SK-N-SH treated with all-trans-retinoic acid at 6 μM for 48 hours (cell line): ENCODE data around the gene SMIM8.

Experiments used
- ATAC-seq: fragments of 200-7000 bp; cut with Tn5 transposase; 3 replicates; pipeline ENCODE4 v1.9.1; 2020; ENCODE audit warnings: mild to moderate bottlenecking, moderate library complexity
- ARNTL ChIP-seq: fragments of 450-650 bp; formaldehyde crosslinking; IDR thresholded peaks from 2 replicates; pipeline ENCODE4 v1.5.0; 2020; ENCODE audit warnings: low read depth, mild to moderate bottlenecking, moderate library complexity, borderline replicate concordance
- BACH2 ChIP-seq: fragments of 250-450 bp; sonication (Bioruptor Pico); IDR thresholded peaks from 2 replicates; pipeline ENCODE4 v1.9.0; 2021; ENCODE audit warnings: mild to moderate bottlenecking, borderline replicate concordance
- CSDC2 ChIP-seq: fragments of 250-450 bp; sonication (Bioruptor Pico); IDR thresholded peaks from 2 replicates; pipeline ENCODE4 v1.5.0; 2020; ENCODE audit warnings: mild to moderate bottlenecking, moderate library complexity
- ESRRG ChIP-seq: fragments of 250-450 bp; sonication (Bioruptor Pico); IDR thresholded peaks from 2 replicates; pipeline ENCODE4 v1.6.1; 2021; ENCODE audit warnings: mild to moderate bottlenecking
- GLIS3 ChIP-seq: fragments of 250-450 bp; sonication (Bioruptor Pico); IDR thresholded peaks from 2 replicates; pipeline ENCODE4 v1.5.0; 2020; ENCODE audit warnings: mild to moderate bottlenecking, moderate library complexity
- ISL1 ChIP-seq: fragments of 250-450 bp; sonication (Bioruptor Pico); IDR thresholded peaks from 2 replicates; pipeline ENCODE4 v2.1.2; 2022; ENCODE audit warnings: mild to moderate bottlenecking, moderate library complexity
- OSR1 ChIP-seq: fragments of 250-450 bp; sonication (Bioruptor Pico); IDR thresholded peaks from 2 replicates; pipeline ENCODE4 v1.8.0; 2022; ENCODE audit warnings: moderate library complexity, mild to moderate bottlenecking, inconsistent platforms
- PPARA ChIP-seq: fragments of 250-450 bp; sonication (Bioruptor Pico); IDR thresholded peaks from 2 replicates; pipeline ENCODE4 v1.5.0; 2020; ENCODE audit warnings: mild to moderate bottlenecking, borderline replicate concordance
- RARB ChIP-seq: fragments of 250-450 bp; sonication (Bioruptor Pico); IDR thresholded peaks from 2 replicates; pipeline ENCODE4 v1.8.0; 2021; ENCODE audit warnings: mild to moderate bottlenecking, moderate library complexity
- SNAI2 ChIP-seq: fragments of 250-450 bp; sonication (Bioruptor Pico); IDR thresholded peaks from 2 replicates; pipeline ENCODE4 v1.5.0; 2020; ENCODE audit warnings: mild to moderate bottlenecking, moderate library complexity
- TCF4 ChIP-seq: fragments of 250-450 bp; sonication (Bioruptor Pico); IDR thresholded peaks from 2 replicates; pipeline ENCODE4 v1.8.0; 2021; ENCODE audit warnings: mild to moderate bottlenecking, moderate library complexity, borderline replicate concordance
- TOX ChIP-seq: fragments of 250-450 bp; sonication (Bioruptor Pico); IDR thresholded peaks from 2 replicates; pipeline ENCODE4 v1.8.0; 2021; ENCODE audit warnings: mild to moderate bottlenecking, moderate library complexity, borderline replicate concordance
- ZC3H10 ChIP-seq: fragments of 250-450 bp; sonication (Bioruptor Pico); IDR thresholded peaks from 2 replicates; pipeline ENCODE4 v1.5.1; 2021; ENCODE audit warnings: mild to moderate bottlenecking, moderate library complexity
- ZFP3 ChIP-seq: fragments of 250-450 bp; sonication (Bioruptor Pico); IDR thresholded peaks from 2 replicates; pipeline ENCODE4 v1.5.0; 2020; ENCODE audit warnings: mild to moderate bottlenecking, moderate library complexity
- ZFP30 ChIP-seq: fragments of 450-650 bp; formaldehyde crosslinking; IDR thresholded peaks from 2 replicates; pipeline ENCODE4 v1.5.0; 2022; ENCODE audit warnings: mild to moderate bottlenecking, moderate library complexity
- ZNF565 ChIP-seq: fragments of 450-650 bp; formaldehyde crosslinking; conservative IDR thresholded peaks from 2 replicates; pipeline ENCODE4 v1.5.0; 2020; ENCODE audit warnings: low read depth, mild to moderate bottlenecking, moderate library complexity
- ZNF70 ChIP-seq: fragments of 450-650 bp; formaldehyde crosslinking; IDR thresholded peaks from 2 replicates; pipeline ENCODE4 v1.5.0; 2020; ENCODE audit warnings: mild to moderate bottlenecking, moderate library complexity
- TF ChIP-seq, protein P1 (sequence below): fragments of 250-450 bp; sonication (Bioruptor Pico); IDR thresholded peaks from 2 replicates; pipeline ENCODE4 v1.8.0; 2021; ENCODE audit warnings: low read depth, mild to moderate bottlenecking, moderate library complexity, borderline replicate concordance
- TF ChIP-seq, protein P2 (sequence below): fragments of 250-450 bp; sonication (Bioruptor Pico); IDR thresholded peaks from 2 replicates; pipeline ENCODE4 v1.8.0; 2020; ENCODE audit warnings: mild to moderate bottlenecking, moderate library complexity, borderline replicate concordance
- TF ChIP-seq, protein P3 (sequence below): fragments of 250-450 bp; sonication (Bioruptor Pico); IDR thresholded peaks from 2 replicates; pipeline ENCODE4 v1.5.1; 2020; ENCODE audit warnings: low read depth, mild to moderate bottlenecking, moderate library complexity
- TF ChIP-seq, protein P4 (sequence below): fragments of 250-450 bp; sonication (Bioruptor Pico); IDR thresholded peaks from 2 replicates; pipeline ENCODE4 v1.5.0; 2020; ENCODE audit warnings: mild to moderate bottlenecking, moderate library complexity
- TF ChIP-seq, protein P5 (sequence below): fragments of 250-450 bp; sonication (Bioruptor Pico); IDR thresholded peaks from 2 replicates; pipeline ENCODE4 v1.5.1; 2021; ENCODE audit warnings: mild to moderate bottlenecking, moderate library complexity

The SMIM8 gene

DNA sequence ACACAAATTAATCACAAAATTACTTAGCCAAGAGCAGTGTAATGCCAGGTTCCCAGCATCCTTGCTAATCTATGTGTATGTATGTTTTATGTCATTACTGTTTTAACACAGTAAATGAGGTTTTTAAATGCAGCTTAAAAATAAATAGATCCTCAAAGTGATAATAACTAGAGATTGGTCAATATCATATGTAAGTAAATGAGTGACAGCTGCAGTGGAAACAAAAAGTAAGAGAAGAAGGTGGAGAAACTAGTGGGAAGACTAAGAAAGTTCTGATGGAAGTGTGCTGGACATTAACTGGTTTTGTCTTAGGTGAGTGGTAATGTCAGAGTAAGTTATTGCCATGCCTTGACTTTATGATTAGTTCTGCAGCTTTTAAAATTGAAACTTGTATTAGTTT, 8.6 kb downstream of the SMIM8 start:
- ATAC-seq = no peak
- TF ChIP-seq GLIS3 (CRISPR knock-in tag) = no peak
- TF ChIP-seq, protein P1, sequence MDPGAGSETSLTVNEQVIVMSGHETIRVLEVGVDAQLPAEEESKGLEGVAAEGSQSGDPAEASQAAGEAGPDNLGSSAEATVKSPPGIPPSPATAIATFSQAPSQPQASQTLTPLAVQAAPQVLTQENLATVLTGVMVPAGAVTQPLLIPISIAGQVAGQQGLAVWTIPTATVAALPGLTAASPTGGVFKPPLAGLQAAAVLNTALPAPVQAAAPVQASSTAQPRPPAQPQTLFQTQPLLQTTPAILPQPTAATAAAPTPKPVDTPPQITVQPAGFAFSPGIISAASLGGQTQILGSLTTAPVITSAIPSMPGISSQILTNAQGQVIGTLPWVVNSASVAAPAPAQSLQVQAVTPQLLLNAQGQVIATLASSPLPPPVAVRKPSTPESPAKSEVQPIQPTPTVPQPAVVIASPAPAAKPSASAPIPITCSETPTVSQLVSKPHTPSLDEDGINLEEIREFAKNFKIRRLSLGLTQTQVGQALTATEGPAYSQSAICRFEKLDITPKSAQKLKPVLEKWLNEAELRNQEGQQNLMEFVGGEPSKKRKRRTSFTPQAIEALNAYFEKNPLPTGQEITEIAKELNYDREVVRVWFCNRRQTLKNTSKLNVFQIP (CRISPR knock-in tag) = no peak
- TF ChIP-seq, all 23 proteins: peak for 0

DNA sequence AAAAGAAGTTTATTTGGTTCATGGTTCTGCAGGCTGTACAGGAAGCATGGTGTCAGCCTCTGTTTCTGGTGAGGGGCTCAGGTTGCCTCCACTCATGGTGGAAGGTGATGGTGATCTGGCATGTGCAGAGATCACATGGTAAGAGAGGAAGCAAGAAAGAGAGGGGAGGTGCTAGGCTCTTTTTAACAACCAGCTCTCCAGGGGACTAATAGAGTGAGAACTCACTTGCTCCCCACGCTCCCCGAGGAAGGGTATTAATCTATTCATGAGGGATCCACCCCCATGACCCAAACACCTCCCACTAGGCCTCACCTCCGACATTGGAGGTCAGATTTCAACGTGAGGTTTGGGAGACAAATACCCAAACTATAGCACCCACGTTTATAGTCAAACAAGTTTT, 10.6 kb downstream of the SMIM8 start:
- ATAC-seq = no peak
- TF ChIP-seq, protein P2, sequence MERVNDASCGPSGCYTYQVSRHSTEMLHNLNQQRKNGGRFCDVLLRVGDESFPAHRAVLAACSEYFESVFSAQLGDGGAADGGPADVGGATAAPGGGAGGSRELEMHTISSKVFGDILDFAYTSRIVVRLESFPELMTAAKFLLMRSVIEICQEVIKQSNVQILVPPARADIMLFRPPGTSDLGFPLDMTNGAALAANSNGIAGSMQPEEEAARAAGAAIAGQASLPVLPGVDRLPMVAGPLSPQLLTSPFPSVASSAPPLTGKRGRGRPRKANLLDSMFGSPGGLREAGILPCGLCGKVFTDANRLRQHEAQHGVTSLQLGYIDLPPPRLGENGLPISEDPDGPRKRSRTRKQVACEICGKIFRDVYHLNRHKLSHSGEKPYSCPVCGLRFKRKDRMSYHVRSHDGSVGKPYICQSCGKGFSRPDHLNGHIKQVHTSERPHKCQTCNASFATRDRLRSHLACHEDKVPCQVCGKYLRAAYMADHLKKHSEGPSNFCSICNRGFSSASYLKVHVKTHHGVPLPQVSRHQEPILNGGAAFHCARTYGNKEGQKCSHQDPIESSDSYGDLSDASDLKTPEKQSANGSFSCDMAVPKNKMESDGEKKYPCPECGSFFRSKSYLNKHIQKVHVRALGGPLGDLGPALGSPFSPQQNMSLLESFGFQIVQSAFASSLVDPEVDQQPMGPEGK (CRISPR knock-in tag) = no peak
- no peak for TF ChIP-seq OSR1 (CRISPR knock-in tag)
- no peak for TF ChIP-seq GLIS3 (CRISPR knock-in tag)
- no peak for TF ChIP-seq PPARA (CRISPR knock-in tag)
- TF ChIP-seq ISL1 (CRISPR knock-in tag) = no peak
- TF ChIP-seq, protein P1 (CRISPR knock-in tag) = no peak
- TF ChIP-seq, protein P3, sequence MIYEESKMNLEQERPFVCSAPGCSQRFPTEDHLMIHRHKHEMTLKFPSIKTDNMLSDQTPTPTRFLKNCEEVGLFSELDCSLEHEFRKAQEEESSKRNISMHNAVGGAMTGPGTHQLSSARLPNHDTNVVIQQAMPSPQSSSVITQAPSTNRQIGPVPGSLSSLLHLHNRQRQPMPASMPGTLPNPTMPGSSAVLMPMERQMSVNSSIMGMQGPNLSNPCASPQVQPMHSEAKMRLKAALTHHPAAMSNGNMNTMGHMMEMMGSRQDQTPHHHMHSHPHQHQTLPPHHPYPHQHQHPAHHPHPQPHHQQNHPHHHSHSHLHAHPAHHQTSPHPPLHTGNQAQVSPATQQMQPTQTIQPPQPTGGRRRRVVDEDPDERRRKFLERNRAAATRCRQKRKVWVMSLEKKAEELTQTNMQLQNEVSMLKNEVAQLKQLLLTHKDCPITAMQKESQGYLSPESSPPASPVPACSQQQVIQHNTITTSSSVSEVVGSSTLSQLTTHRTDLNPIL (CRISPR knock-in tag) = no peak
- TF ChIP-seq ZC3H10 (CRISPR knock-in tag) = no peak
- no peak for TF ChIP-seq SNAI2 (CRISPR knock-in tag)
- no peak for TF ChIP-seq ZNF70
- TF ChIP-seq RARB = no peak
- no peak for TF ChIP-seq TCF4 (CRISPR knock-in tag)
- no peak for TF ChIP-seq ESRRG
- TF ChIP-seq, all 23 proteins: peak for 0

DNA sequence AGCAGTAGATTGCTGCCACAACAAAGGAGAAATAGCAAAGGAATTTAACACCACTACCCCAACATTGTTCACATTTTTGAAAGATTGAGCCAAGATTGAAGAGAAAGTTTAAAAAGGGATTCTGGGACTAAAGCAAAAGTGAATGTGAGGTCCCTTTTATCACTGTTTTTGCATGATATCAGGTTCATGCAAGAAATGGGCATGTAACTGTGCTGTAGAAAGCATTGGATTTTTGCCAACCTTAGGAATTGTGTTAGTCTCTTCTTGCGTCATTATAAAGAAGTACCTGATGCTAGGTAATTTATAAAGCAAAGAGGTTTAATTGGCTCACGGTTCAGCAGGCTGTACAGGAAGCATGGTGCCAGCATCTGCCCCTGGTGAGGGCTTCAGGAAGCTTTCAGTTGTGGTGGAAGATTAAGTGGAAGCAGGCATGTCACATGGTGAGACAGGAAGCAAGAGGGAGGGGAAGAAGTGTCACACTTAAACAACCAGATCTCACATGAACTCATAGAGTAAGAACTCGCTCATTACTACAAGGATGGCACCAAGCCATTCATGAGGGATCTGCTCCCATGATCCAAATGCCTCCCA, 11.3 kb downstream of the SMIM8 start:
- no peak for ATAC-seq
- TF ChIP-seq PPARA (CRISPR knock-in tag) (no peak), TCF4 (CRISPR knock-in tag) (no peak)
- TF ChIP-seq, all 23 proteins: peak for 0

DNA sequence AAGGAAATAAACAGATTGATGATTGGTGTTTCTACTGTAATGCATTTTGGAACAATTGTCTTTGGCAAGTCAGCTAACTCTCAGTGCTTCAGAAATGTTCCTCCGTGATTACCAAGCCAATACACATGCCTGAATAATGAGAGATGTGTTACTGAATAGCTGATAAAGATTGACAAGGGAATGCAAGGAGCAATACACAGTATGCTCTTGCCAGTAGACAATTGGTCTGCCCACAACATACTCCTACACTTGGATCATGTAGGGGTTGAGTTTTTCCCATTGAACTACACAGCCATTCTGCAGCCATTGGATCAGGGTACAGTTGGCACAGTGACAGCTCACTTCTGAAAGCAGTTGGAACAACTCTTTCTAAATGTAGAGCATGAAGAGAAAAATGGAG, 12.3 kb downstream of the SMIM8 start:
- TF ChIP-seq ZFP3 (CRISPR knock-in tag) (no peak), TOX (CRISPR knock-in tag) (no peak), ZNF565 (CRISPR knock-in tag) (no peak), SNAI2 (CRISPR knock-in tag) (no peak), BACH2 (no peak), OSR1 (CRISPR knock-in tag) (no peak), RARB (no peak), ZNF70 (no peak), ARNTL (CRISPR knock-in tag) (no peak), ZFP30 (CRISPR knock-in tag) (no peak), TCF4 (CRISPR knock-in tag) (no peak), CSDC2 (CRISPR knock-in tag) (no peak), ESRRG (no peak), GLIS3 (CRISPR knock-in tag) (no peak)
- TF ChIP-seq, protein P4, sequence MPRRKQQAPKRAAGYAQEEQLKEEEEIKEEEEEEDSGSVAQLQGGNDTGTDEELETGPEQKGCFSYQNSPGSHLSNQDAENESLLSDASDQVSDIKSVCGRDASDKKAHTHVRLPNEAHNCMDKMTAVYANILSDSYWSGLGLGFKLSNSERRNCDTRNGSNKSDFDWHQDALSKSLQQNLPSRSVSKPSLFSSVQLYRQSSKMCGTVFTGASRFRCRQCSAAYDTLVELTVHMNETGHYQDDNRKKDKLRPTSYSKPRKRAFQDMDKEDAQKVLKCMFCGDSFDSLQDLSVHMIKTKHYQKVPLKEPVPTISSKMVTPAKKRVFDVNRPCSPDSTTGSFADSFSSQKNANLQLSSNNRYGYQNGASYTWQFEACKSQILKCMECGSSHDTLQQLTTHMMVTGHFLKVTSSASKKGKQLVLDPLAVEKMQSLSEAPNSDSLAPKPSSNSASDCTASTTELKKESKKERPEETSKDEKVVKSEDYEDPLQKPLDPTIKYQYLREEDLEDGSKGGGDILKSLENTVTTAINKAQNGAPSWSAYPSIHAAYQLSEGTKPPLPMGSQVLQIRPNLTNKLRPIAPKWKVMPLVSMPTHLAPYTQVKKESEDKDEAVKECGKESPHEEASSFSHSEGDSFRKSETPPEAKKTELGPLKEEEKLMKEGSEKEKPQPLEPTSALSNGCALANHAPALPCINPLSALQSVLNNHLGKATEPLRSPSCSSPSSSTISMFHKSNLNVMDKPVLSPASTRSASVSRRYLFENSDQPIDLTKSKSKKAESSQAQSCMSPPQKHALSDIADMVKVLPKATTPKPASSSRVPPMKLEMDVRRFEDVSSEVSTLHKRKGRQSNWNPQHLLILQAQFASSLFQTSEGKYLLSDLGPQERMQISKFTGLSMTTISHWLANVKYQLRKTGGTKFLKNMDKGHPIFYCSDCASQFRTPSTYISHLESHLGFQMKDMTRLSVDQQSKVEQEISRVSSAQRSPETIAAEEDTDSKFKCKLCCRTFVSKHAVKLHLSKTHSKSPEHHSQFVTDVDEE (CRISPR knock-in tag) = no peak
- TF ChIP-seq, protein P5, sequence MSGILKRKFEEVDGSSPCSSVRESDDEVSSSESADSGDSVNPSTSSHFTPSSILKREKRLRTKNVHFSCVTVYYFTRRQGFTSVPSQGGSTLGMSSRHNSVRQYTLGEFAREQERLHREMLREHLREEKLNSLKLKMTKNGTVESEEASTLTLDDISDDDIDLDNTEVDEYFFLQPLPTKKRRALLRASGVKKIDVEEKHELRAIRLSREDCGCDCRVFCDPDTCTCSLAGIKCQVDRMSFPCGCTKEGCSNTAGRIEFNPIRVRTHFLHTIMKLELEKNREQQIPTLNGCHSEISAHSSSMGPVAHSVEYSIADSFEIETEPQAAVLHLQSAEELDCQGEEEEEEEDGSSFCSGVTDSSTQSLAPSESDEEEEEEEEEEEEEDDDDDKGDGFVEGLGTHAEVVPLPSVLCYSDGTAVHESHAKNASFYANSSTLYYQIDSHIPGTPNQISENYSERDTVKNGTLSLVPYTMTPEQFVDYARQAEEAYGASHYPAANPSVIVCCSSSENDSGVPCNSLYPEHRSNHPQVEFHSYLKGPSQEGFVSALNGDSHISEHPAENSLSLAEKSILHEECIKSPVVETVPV = no peak
- TF ChIP-seq, protein P1 (CRISPR knock-in tag) = no peak
- TF ChIP-seq, all 23 proteins: peak for 0
- no peak for ATAC-seq
